Central memory CD8-positive, alpha-beta T cell (primary cell): ENCODE data around the gene SLC16A6.
"Not testable (repeated sequence)": the region's sequence is repeated elsewhere in the genome, so short reads cannot be mapped to it uniquely, and the experiment has no call there.

Source experiments
- ATAC-seq: fragments of 150-1000 bp; cut with Tn5 transposase; replicated peaks from 2 replicates; pipeline ENCODE4 v1.10.0; 2022; ENCODE audit warnings: mild to moderate bottlenecking, moderate FRiP score, moderate number of reproducible peaks; ENCODE audit not compliant: poor library complexity, severe bottlenecking; ENCODE audit errors: extremely low read depth
- DNase-seq, 2 donors: peaks; one replicate each; pipeline ENCODE4 v3.0.0; 2021; ENCODE audit warnings: low spot score in 2 of 2
- H3K27ac Mint-ChIP-seq: one replicate; pipeline ENCODE4 v1.8.0; 2022; ENCODE audit warnings: low read depth, mild to moderate bottlenecking, moderate library complexity, mixed read lengths
- H3K27me3 Mint-ChIP-seq: one replicate; pipeline ENCODE4 v1.8.0; 2022; ENCODE audit warnings: mixed read lengths
- H3K36me3 Mint-ChIP-seq: one replicate; pipeline ENCODE4 v1.8.0; 2022; ENCODE audit warnings: mild to moderate bottlenecking, moderate library complexity, mixed read lengths; ENCODE audit not compliant: insufficient read depth
- H3K4me1 Mint-ChIP-seq: one replicate; pipeline ENCODE4 v1.8.0; 2022; ENCODE audit warnings: mixed read lengths
- H3K4me3 Mint-ChIP-seq: one replicate; pipeline ENCODE4 v1.8.0; 2022; ENCODE audit warnings: mild to moderate bottlenecking, moderate library complexity, mixed read lengths
- H3K9me3 Mint-ChIP-seq: one replicate; pipeline ENCODE4 v1.8.0; 2022; ENCODE audit warnings: mixed read lengths

The SLC16A6 gene

GRCh38 chr17:68265833-68266232, 25.1 kb downstream of the SLC16A6 start:
- not testable (repeated sequence) for H3K27me3 Mint-ChIP-seq, H3K9me3 Mint-ChIP-seq, DNase-seq, ATAC-seq, H3K4me3 Mint-ChIP-seq
- Mint-ChIP-seq H3K4me1 (peaks cover 16% of the 10 kb centered on the region), H3K27ac (peak overlapping the region; percentile 62), H3K36me3 (peaks cover 27% of the 10 kb centered on the region)

- not testable (repeated sequence) for ATAC-seq, H3K27me3 Mint-ChIP-seq, H3K9me3 Mint-ChIP-seq, H3K4me3 Mint-ChIP-seq, DNase-seq
- Mint-ChIP-seq H3K27ac (peak overlapping the region; percentile 2), H3K36me3 (peaks cover 21% of the 10 kb centered on the region), H3K4me1 (peaks cover 25% of the 10 kb centered on the region)
Observed at GRCh38 chr17:68263101-68263681, 27.7 kb downstream of the SLC16A6 start.

GRCh38 chr17:68262467-68262866, 28.5 kb downstream of the SLC16A6 start:
- not testable (repeated sequence) for H3K9me3 Mint-ChIP-seq, H3K4me3 Mint-ChIP-seq, DNase-seq, ATAC-seq, H3K27me3 Mint-ChIP-seq
- Mint-ChIP-seq H3K27ac (peak overlapping the region; percentile 2), H3K36me3 (peaks cover 20% of the 10 kb centered on the region), H3K4me1 (peaks cover 28% of the 10 kb centered on the region)

- Mint-ChIP-seq H3K27ac (peak overlapping the region; percentile 91), H3K4me3 (no peak overlapping the region), H3K36me3 (peaks cover 26% of the 10 kb centered on the region), H3K9me3 (no peaks in the 10 kb centered on the region), H3K4me1 (peaks cover 45% of the 10 kb centered on the region), H3K27me3 (no peaks in the 10 kb centered on the region)
- DNase-seq (no peak), ATAC-seq (no peak)
Observed at GRCh38 chr17:68260051-68260762, 30.7 kb downstream of the SLC16A6 start.

GRCh38 chr17:68259648-68259951, 31.3 kb downstream of the SLC16A6 start:
- not testable (repeated sequence) for H3K9me3 Mint-ChIP-seq, H3K27me3 Mint-ChIP-seq, DNase-seq, ATAC-seq
- Mint-ChIP-seq H3K4me1 (peaks cover 50% of the 10 kb centered on the region), H3K27ac (peak overlapping the region; percentile 91), H3K36me3 (peaks cover 23% of the 10 kb centered on the region), H3K4me3 (peak overlapping the region; percentile 31)

- H3K9me3 Mint-ChIP-seq = not testable (repeated sequence)
- peaks cover 54% of the 10 kb centered on the region for H3K4me1 Mint-ChIP-seq
- ATAC-seq = peak; percentile 86
Observed at GRCh38 chr17:68258890-68259647, 31.9 kb downstream of the SLC16A6 start.

GRCh38 chr17:68257934-68258333, 33.0 kb downstream of the SLC16A6 start:
- Mint-ChIP-seq H3K36me3 (peaks cover 27% of the 10 kb centered on the region), H3K4me3 (peak overlapping the region; percentile 25), H3K9me3 (no peaks in the 10 kb centered on the region), H3K27me3 (no peaks in the 10 kb centered on the region), H3K27ac (peak overlapping the region; percentile 91), H3K4me1 (peaks cover 62% of the 10 kb centered on the region)
- DNase-seq (no peak), ATAC-seq (no peak)

More at GRCh38 chr17:68258890-68259647, 31.9 kb downstream of the SLC16A6 start:
- Mint-ChIP-seq H3K36me3 (peaks cover 23% of the 10 kb centered on the region), H3K4me3 (peak overlapping the region; percentile 31), H3K27ac (peak overlapping the region; percentile 91)
- not testable (repeated sequence) for H3K27me3 Mint-ChIP-seq
- peak; percentile 64 to 79 for DNase-seq

GRCh38 chr17:68256701-68257100, 34.2 kb downstream of the SLC16A6 start:
- Mint-ChIP-seq H3K4me3 (peak overlapping the region; percentile 67), H3K27ac (peak overlapping the region; percentile 91), H3K4me1 (peaks cover 57% of the 10 kb centered on the region), H3K36me3 (peaks cover 31% of the 10 kb centered on the region)
- ATAC-seq, DNase-seq, H3K27me3 Mint-ChIP-seq, H3K9me3 Mint-ChIP-seq: not testable (repeated sequence)

- Mint-ChIP-seq H3K27ac (peak overlapping the region; percentile 91), H3K36me3 (peaks cover 32% of the 10 kb centered on the region), H3K9me3 (no peaks in the 10 kb centered on the region), H3K4me3 (peak overlapping the region; percentile 67), H3K4me1 (peaks cover 57% of the 10 kb centered on the region), H3K27me3 (no peaks in the 10 kb centered on the region)
- DNase-seq = no peak
- ATAC-seq = peak; percentile 41
Observed at GRCh38 chr17:68255731-68256538, 35.0 kb downstream of the SLC16A6 start.

GRCh38 chr17:68255151-68255550, 35.8 kb downstream of the SLC16A6 start:
- Mint-ChIP-seq H3K36me3 (peaks cover 33% of the 10 kb centered on the region), H3K4me3 (peak overlapping the region; percentile 67)

GRCh38 chr17:68253426-68253825, 37.5 kb downstream of the SLC16A6 start:
- not testable (repeated sequence) for H3K9me3 Mint-ChIP-seq, H3K27me3 Mint-ChIP-seq
- H3K4me3 Mint-ChIP-seq = peak overlapping the region; percentile 66
- ATAC-seq = peak; percentile 76
- DNase-seq = peak; percentile 35 to 47
- H3K36me3 Mint-ChIP-seq = peaks cover 34% of the 10 kb centered on the region
- peaks cover 60% of the 10 kb centered on the region for H3K4me1 Mint-ChIP-seq
- peak overlapping the region; percentile 91 for H3K27ac Mint-ChIP-seq

More at GRCh38 chr17:68255151-68255550, 35.8 kb downstream of the SLC16A6 start:
- peak overlapping the region; percentile 91 for H3K27ac Mint-ChIP-seq
- ATAC-seq (no peak), DNase-seq (no peak)
- H3K4me1 Mint-ChIP-seq = peaks cover 57% of the 10 kb centered on the region
- H3K9me3 Mint-ChIP-seq = no peaks in the 10 kb centered on the region
- H3K27me3 Mint-ChIP-seq = no peaks in the 10 kb centered on the region

GRCh38 chr17:68249354-68249765, 41.6 kb downstream of the SLC16A6 start:
- H3K27me3 Mint-ChIP-seq = no peaks in the 10 kb centered on the region
- DNase-seq (no peak), ATAC-seq (no peak)
- H3K4me3 Mint-ChIP-seq = peak overlapping the region; percentile 91
- H3K27ac Mint-ChIP-seq = peak overlapping the region; percentile 98
- peaks cover 42% of the 10 kb centered on the region for H3K4me1 Mint-ChIP-seq
- peaks cover 38% of the 10 kb centered on the region for H3K36me3 Mint-ChIP-seq
- no peaks in the 10 kb centered on the region for H3K9me3 Mint-ChIP-seq
